GM12874 (cell line): ENCODE data around the gene TMEM235.

Experiments
- CTCF ChIP-seq: IDR thresholded peaks from 2 replicates; pipeline ENCODE4 v1.5.1; 2011; ENCODE audit warnings: low read depth, mild to moderate bottlenecking, control low read depth, low read length, moderate library complexity; ENCODE audit not compliant: insufficient read depth

TMEM235 gene

DNA sequence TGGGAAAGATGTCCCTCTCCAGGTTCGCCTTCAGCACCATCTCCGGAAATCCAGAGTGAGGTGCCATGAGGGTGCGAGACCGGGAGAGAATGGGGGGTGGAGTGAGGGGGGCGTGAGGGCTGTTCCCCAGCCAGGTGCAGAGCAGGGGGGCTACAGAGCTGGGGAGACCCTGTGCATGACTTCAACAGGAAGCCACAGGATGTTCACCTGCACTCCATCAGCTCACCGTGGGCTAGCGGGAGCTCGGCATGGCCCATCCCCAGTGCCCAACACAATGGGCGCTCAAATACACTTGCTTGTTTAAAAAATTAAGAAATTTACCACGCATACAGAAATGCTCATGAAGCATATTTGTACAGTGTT is 27.7 kb downstream of the TMEM235 start:
- TF ChIP-seq CTCF = no peak

DNA sequence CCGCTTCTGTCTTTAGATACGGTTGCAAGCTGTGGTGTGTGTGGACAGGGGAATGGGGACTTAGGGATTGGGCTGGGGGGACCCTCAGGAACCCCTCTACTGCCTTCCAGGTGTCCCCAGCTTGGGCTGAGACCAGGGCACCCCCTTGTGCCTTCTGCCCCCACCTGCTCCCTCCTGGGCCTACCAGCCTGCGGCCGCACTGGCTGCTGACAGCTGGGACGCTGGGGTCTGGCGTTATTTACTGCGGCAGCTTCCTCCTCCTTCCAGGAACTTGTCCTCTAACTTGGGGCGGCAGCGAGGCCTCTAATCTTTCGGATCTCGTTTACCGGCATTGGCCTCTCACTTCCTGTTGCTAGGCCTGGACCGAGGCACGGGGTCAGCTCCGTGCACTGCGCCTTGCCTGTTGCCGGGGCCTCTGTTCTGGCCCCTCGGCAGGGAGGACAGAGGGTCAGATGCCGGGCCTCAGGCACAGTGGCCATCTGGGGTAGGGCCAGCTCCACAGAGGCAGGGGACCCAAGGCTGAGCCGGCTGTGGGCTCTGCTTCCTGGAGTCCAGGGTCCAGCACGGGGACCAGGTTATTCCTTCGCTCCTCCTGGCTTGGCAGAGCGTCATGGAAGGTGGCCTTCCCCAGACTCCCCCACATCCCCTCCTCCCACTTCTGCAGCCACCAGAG is 31.8 kb downstream of the TMEM235 start:
- TF ChIP-seq CTCF = no peak

GRCh38 chr17:78263736-78264340 is 32.4 kb downstream of the TMEM235 start:
- TF ChIP-seq CTCF = no peak

GRCh38 chr17:78264590-78264989 is 33.2 kb downstream of the TMEM235 start:
- no peak for TF ChIP-seq CTCF

GRCh38 chr17:78265121-78265520 is 33.7 kb downstream of the TMEM235 start:
- no peak for TF ChIP-seq CTCF

DNA sequence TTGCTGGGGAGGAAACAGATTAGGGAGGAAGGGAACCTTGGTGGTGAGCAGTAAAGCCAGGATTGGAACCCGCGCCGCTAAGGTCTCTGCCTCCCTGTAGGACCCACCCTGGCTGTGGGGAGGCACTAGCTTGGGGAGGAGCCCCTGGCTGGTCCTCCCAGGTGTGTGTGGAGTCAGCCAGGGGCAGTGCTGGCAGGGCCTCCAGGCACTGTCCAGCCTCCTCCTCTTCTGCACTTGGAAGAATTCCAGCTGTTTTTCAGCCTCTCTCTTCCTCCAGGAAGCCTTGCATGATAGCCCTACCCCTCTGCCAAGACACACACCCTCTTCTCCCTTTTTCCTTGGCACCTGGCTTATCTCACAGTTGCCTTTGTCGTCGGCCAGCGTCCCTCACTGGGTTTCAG is 34.8 kb downstream of the TMEM235 start:
- no peak for TF ChIP-seq CTCF

GRCh38 chr17:78266771-78267170 is 35.3 kb downstream of the TMEM235 start:
- TF ChIP-seq CTCF = no peak
